Hematopoietic multipotent progenitor cell treated with erythropoietin and hydrocortisone succinate and interleukin-3 and kit ligand, for 6 days (in vitro differentiated cells): ENCODE measurements around the gene NSUN4.

Source experiments
- DNase-seq: peaks from one replicate; pipeline ENCODE4 v3.0.0-alpha.2; 2015

NSUN4 gene

GRCh38 chr1:46408356-46409062 is 67.9 kb downstream of the NSUN4 start:
- no peak for DNase-seq

DNA sequence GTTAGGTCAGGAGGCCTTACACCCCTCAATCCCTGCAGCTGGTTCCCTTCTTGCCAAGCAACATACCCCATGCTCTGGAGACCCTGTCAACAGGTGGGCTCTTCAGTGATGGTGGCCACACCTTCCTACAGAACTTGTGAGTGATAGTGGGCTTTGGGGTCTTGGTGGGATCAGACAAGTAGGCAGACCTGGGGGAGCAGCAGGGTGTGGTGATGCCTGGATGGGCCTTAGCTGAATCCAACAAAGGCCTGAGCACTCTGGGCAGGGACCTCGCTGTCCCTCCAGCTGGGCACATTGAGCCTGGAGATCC is 68.4 kb downstream of the NSUN4 start:
- DNase-seq, result no peak

DNA sequence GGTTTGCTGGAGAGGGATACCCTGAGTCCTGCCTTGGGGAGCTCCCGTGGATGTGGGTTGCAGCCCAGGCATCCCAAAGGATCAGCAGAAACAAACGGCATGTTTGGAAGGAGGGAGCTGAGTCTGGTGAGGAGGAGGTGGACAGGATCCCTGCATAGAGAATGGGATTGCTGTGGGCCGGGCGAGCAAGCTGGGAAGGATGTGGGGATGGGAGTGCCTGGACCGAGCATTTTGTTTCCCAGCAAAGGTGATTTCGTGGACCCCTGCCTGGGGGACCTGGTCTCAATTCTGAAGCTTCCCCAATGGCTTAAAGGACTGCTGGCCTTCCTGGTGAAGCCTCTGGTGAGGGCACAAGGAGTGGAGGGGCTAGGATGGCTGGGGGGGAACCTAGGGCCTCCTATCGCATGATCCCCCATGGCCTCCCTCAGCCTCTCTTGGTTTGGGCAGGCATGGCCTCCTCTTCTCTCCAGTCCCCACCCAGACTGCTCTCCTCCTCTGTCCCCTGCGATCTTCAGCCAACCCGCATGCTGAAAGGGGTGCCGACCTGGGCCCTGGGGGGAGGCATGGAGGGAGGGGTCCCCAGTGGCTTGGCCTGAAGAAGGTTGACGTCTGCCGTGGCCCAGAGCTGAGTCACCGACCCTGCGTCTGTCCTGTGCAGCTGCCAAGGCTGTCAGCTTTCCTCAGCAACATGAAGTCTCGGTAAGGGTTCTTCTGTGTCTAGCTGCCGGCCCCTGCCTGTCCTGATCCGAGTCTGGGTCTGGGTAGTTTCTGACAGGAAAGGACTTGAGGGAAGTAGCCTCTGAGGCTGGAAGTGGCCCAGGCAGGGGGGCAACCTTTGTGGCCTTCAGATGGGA is 69.8 kb downstream of the NSUN4 start:
- DNase-seq, result no peak

DNA sequence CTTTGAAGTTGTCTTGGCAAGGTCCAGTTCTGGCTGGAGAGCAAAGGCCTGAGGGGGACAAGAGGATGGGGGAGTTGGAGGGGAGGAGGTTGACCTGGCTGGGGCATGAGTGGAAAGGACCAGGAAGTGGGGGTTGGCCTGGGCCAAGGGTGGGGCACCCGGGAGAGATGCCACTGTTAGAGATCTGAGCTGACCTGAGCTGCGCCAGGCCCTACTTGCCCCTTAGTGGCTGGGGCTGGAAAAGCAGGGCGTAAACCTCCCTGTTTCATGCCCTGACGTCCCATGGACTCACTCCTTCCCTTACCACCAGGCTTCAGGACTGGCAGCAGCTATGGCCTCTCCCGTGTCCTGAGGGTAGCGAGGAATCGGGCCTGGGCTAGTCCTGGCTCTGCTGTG is 70.4 kb downstream of the NSUN4 start:
- no peak for DNase-seq
